OCI-LY3 (cell line): ENCODE data around the gene MIS18A.

Experiments used
- EZH2phosphoT487 ChIP-seq: fragments of 200-600 bp; shearing (Covaris generic); IDR thresholded peaks from 2 replicates; pipeline ENCODE4 v1.6.1; 2018; ENCODE audit warnings: antibody characterized with exemption, mixed run types, low read depth
- TF ChIP-seq, protein P1 (sequence below): fragments of 200-600, 300-600 bp; sonication (generic); IDR thresholded peaks from 2 replicates; pipeline ENCODE4 v1.5.1; 2014; ENCODE audit warnings: antibody characterized with exemption, low read length, low read depth

DNA sequence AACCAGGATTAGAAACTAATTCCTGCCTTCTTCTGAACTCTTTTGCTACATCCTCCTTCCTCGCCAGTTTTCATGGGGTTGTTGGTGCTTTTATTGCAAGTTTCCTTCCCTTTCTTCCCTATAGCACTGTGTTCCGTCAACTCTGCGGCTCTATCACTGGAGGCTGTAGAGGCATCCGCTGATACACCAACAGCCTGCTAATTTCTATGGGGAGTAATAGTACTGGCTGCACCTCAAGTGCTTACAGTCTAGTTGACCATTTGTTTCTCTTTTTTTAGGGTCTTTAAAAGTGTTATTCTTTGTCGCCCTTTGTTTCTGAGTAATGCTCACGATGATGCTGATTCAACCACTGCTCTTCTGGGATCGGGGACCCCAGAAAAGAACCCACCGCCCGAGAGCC is 746 bp downstream of the MIS18A start:
- TF ChIP-seq, protein P1, sequence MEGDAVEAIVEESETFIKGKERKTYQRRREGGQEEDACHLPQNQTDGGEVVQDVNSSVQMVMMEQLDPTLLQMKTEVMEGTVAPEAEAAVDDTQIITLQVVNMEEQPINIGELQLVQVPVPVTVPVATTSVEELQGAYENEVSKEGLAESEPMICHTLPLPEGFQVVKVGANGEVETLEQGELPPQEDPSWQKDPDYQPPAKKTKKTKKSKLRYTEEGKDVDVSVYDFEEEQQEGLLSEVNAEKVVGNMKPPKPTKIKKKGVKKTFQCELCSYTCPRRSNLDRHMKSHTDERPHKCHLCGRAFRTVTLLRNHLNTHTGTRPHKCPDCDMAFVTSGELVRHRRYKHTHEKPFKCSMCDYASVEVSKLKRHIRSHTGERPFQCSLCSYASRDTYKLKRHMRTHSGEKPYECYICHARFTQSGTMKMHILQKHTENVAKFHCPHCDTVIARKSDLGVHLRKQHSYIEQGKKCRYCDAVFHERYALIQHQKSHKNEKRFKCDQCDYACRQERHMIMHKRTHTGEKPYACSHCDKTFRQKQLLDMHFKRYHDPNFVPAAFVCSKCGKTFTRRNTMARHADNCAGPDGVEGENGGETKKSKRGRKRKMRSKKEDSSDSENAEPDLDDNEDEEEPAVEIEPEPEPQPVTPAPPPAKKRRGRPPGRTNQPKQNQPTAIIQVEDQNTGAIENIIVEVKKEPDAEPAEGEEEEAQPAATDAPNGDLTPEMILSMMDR = no peak
- TF ChIP-seq EZH2phosphoT487 = no peak
